Measurements from ENCODE around the gene TOM1L2.

Gene TOM1L2

GRCh38 chr17:17806611-17807274 is 165.5 kb downstream of the TOM1L2 start:
- DNase-seq (ENCODE audit: low read depth) = no peak

- DNase-seq (ENCODE audit: low read depth) = no peak
These were observed 166.2 kb downstream of the TOM1L2 start for GRCh38 chr17:17806035-17806434.

DNA sequence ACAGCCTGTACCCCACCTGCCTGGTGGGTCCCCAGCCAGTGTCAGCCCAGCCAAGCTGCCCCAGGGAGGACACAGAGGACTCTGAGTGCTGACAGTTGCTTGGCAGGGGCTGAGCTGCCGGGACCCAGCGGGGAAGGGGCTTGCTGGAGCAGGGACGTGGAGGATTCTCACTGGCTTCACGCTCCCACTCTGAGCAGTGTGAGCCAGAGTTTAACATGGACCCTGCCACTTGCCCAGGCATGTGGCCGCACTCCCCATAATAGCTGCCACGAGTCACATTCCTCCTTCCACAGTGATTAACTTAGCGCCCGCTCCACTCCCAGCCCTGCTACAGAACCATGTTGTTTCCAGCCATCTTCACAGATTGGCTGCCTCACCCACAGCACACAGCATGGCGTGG is 166.6 kb downstream of the TOM1L2 start:
- DNase-seq (ENCODE audit: low read depth) = no peak

DNA sequence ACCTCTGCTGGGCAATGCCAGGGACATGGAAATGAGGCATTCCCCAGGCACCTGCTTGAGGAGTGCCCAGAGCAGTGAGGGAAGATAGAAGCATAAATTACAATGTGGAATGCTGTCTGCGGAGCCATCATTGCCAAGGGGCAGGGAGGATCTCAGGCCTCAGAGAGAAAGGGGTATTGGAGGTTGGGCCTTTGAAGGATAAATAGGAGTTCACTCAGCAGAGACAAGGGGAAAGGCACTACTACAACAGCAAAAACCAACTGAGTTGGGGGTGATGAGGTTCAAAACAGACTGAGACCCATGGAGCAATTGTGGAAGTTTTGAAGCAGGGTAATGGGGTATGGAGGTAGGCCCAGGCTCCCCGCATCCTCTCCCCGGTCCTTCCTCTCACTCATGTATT is 168.2 kb downstream of the TOM1L2 start:
- no peak for DNase-seq (ENCODE audit: low read depth)

DNA sequence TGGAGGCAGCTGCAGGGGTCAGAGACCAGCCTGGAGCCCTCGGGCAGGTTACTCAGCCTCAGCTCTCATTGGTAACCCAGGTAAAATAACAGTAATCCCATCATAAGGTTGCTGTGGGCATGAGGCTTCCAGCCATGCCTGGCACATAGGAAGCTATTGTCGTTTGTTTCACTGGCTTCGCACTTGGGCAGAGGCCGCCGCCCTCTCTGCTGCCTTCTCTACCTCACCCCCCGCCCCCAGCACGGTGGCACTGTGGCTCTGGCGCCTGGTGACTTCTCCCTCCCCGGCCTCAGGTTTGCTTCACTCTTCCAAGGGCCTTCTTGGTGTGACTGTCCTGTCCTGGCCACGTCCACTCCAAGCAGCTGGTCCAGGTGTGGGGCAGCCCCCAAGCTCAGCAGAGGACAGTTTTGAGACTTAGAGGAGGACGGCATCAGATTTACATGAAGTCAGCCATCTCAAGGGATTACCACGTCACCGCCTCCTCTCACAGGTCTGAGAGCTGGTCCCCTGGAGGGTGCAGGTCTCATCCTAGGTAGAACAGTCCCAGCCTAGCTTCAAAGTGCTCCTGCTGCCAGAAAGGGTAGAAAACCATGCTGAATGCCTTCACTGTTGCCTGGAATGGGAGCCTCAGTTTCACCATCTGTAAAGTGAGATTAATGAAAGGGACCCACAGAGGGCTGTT is 170.3 kb downstream of the TOM1L2 start:
- DNase-seq (ENCODE audit: low read depth) = no peak

GRCh38 chr17:17800504-17801021 is 171.6 kb downstream of the TOM1L2 start:
- DNase-seq (ENCODE audit: low read depth) = no peak

DNA sequence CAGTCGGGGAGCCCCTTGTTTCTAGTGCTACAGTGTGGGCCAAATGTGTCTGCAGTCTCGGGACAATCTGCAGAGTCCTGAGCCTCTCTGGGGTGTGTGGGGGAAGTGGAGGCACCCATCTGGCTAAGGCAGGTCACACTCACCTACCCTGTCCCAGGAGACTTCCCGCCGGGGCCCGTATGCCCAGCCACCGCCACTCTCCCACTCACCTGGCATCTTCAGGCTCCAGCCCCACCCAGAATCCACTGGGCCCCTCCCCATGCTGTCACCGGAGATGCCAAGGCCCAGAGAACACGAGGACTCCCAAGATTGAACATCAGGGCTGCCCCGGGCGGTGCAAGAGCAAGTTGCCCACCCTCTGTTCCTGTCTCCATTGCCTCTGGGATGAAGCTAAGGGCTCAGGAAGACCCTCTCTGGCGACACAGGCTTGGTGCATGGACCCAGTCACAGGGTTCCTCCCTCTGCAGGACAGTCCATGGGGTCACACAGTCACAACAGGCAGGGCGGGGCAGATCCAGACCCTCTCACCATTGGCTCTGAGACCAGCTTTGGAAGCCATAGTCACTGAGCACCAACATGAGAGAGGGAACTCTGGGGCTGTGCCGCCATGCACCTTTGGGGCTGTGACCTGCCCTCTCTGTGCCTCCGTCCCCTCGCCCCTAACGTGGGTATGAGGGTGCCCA is 173.5 kb downstream of the TOM1L2 start:
- no peak for DNase-seq (ENCODE audit: low read depth)

GRCh38 chr17:17798010-17798556 is 174.1 kb downstream of the TOM1L2 start:
- no peak for DNase-seq (ENCODE audit: low read depth)

DNA sequence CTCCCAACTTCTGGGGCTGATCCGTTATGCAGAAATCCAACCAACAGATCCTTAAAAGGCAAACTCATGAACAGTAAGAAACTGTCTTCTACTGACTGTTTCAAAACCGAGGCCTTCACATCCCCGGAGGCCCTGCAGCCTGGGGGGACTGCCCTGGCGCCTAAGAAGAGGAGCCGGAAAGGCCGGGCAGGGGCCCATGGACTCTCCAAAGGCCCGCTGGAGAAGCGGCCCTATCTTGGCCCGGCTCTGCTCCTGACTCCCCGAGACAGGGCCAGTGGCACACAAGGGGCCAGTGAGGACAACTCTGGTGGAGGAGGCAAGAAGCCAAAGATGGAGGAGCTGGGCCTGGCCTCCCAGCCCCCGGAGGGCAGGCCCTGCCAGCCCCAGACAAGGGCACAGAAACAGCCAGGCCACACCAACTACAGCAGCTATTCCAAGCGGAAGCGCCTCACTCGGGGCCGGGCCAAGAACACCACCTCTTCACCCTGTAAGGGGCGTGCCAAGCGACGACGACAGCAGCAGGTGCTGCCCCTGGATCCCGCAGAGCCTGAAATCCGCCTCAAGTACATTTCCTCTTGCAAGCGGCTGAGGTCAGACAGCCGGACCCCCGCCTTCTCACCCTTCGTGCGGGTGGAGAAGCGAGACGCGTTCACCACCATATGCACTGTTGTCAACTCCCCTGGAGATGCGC is 174.9 kb downstream of the TOM1L2 start:
- DNase-seq (ENCODE audit: low read depth) = no peak

DNA sequence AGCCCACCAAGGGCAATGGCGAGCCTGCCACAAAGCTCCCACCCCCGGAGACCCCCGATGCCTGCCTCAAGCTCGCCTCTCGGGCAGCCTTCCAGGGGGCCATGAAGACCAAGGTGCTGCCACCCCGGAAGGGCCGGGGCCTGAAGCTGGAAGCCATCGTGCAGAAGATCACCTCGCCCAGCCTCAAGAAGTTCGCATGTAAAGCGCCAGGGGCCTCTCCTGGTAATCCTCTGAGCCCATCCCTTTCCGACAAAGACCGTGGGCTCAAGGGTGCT is 175.5 kb downstream of the TOM1L2 start:
- no peak for DNase-seq (ENCODE audit: low read depth)

GRCh38 chr17:17795946-17796786 is 176.0 kb downstream of the TOM1L2 start:
- no peak for DNase-seq (ENCODE audit: low read depth)

GRCh38 chr17:17795296-17795695 is 176.9 kb downstream of the TOM1L2 start:
- no peak for DNase-seq (ENCODE audit: low read depth)

DNA sequence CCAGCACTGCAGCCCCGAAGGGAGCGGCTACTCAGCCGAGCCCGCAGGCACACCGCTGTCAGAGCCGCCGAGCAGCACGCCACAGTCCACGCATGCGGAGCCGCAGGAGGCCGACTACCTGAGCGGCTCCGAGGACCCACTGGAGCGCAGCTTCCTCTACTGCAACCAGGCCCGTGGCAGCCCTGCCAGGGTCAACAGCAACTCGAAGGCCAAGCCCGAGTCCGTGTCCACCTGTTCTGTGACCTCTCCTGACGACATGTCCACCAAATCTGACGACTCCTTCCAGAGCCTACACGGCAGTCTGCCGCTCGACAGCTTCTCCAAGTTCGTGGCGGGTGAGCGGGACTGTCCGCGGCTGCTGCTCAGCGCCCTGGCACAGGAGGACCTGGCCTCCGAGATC is 177.8 kb downstream of the TOM1L2 start:
- DNase-seq (ENCODE audit: low read depth) = no peak
